ENCODE measurements around the gene TCFL5.

- no peak for TF ChIP-seq POLR2A (IDR thresholded peaks at IDR 0.05)
- TF ChIP-seq CTCF (IDR thresholded peaks at IDR 0.05) = no peak
- no peak for TF ChIP-seq POLR2AphosphoS5 (IDR thresholded peaks at IDR 0.05)
- TF ChIP-seq EP300 (IDR thresholded peaks at IDR 0.05) = no peak
Measured at GRCh38 chr20:62878244-62879038, 16.8 kb upstream of the TCFL5 start.
